SK-N-DZ (cell line): ENCODE results near the gene TEX22.

Experiments used
- DNase-seq: peaks from one replicate; pipeline ENCODE4 v3.0.0-alpha.2; 2015; ENCODE audit warnings: low spot score

TEX22 gene

DNA sequence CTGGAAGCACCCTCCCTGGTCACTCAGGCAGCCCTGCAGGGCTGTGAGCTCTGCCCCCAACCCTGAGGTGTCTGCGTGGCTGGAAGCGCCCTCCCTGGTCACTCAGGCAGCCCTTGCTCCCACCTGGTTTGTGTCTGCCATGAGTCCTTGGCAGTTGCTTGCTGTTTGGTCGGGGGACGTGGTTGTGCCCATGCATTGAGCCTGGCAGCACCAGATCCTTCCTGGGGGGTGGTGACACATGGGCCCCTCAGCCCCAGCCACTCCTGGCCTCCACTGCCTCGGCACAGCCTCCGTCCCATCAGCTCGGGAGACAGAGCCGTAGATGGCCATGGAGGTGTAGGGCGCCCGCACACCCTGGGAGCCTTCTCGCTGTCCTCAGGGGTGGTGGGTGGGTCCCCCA, 40.8 kb downstream of the TEX22 start:
- no peak for DNase-seq

DNA sequence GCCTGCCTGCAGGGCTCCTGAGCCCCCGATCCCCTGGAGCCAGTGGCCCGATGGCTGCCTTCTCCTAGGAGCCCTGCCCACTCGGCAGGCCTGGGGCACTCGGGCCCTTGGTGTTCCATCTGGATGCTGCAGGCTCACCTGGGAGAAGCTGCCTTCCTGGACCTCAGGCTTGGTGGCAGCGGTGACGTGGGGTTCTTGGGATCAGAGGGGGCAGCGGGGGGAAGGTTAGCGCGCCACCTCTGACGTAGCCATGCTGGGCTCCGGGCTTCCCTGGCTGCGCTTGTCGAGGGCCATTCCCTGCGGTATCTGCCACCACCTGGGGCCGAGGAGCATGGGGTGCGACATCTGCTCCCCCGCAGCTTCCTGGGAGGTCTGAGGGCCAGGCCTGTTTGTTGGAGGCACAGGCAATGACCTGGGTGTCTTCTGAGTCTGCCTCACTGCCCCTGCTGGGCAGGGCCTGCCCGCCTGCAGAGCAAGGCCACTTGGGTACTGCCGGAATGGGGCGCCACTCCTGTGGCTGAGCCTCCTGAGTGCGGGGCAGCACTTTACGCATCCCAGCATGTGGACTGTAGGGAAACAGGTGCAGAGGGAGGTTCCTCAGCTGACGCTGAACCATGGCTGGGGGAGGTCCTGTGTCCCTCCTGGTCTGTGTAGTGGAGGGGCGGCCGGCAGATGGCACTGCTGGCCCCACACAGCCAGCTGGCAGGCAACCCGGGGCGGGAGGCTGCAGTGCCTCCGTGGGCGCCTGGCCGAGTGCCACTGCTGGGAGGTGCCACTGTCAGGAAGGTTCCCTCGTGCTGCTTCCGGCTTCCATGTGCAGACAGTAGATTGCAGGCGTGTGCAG, 41.6 kb downstream of the TEX22 start:
- no peak for DNase-seq

DNA sequence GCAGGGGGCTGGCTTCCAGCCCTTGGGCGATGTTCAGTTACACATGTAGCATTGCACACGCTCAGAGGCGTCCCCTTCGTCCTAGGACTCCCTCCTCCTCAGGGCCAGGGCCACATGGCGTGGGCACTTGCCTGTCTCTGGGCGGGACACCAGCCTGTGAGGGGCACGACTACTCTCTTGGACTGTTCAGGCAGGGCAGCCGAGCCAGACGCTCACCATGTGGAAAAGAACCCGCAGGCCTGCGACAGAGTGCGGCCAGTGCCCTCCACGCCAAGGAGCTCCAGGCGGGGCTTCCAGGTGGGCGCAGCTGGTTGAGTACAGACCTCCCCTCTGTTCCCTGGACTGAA, 42.2 kb downstream of the TEX22 start:
- DNase-seq: no peak

DNA sequence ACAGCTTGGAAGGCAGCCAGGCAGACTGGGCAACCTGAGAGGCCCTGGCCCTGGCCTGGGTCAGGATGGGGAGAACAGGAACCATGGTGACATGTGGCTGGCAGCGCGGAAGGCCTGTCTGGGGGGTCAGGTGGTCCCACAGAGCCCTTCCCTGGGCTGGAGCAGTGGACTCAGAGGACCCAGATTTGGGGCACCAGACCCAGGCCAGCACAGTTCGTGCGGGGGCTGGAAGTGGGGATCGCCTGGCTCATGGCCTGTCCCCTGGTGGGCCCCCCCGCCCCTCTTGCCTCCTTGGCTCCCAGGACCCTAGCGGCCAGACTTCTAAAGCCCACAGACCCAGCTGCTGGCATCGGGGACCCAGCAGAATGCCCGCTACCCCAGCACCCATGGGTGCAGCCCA, 42.7 kb downstream of the TEX22 start:
- DNase-seq: no peak

DNA sequence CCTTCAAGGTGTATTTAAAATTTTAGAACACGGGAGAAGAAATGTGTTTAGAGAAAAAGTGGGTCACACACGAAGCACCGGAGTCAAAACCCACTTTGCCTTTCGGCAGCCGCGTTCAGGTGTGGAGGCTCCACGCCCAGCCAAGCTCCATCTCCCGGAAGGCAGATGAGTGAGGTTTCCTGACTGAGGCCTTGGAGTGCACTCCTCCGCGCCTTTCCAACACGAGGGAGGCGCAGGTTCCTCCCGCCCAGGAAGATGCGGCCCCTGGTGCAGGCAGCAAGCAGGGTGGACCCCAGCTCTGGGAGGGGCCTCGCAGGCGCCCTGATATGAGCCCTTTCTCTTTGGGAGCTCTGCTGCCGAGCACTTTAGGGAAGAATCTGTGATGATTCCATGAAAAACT, 43.8 kb downstream of the TEX22 start:
- no peak for DNase-seq

DNA sequence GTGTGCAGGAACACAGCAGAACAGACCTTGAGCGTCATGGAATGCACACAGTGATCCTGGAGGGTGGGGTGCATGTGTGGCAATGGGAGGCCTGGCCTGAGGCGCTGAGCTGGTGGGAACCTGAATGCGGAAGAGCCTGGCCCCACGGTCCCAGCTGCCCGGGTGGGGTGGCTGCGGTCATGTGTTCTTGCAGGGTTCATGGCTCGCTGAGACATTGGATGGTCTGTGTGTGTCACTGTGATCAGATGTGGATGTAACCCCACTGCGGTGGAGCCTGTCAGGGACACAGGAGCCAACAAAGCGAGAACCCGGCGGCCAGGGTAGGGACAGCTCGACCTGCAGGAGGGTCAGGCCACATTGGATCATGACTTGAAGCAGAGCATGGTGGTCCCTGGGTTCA, 44.5 kb downstream of the TEX22 start:
- no peak for DNase-seq

DNA sequence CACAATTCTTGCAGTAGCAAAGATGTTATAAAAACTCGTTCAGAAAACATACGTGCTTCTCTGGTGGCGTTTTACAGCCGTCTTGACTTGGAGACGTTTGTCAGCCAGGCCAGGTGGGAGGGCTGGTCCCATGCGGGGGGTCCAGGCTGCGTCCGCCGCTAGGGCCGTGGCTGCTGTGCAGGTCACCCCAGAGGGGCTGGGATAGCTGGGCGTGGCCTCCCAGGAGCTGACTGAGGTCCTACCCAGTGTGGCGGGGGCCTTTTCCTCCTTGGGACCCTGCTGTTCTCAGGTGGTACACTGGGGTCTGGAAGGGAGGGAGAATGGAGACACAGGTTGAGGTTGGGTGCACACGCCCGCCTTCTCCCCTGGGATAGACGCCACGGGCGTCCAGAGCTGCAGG, 46.5 kb downstream of the TEX22 start:
- no peak for DNase-seq

DNA sequence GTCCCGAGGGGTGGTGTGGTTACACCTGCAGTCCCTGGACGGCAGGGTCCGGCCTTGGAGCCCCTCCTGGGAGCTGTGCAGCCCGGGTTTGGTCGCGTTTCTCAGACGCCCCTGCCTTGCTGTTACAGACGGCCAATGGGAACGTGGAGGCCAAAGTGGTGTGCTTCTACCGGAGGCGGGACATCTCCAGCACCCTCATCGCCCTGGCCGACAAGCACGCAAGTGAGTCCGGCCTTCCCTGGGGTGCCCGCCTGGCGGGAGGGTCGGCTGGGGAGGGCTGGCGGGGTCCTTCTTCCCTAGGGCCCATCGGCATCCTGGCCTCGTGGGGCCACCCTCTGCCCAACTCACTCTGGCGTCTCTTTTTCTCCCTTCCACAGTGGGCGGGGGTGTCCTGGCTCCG, 47.0 kb downstream of the TEX22 start:
- DNase-seq: no peak

DNA sequence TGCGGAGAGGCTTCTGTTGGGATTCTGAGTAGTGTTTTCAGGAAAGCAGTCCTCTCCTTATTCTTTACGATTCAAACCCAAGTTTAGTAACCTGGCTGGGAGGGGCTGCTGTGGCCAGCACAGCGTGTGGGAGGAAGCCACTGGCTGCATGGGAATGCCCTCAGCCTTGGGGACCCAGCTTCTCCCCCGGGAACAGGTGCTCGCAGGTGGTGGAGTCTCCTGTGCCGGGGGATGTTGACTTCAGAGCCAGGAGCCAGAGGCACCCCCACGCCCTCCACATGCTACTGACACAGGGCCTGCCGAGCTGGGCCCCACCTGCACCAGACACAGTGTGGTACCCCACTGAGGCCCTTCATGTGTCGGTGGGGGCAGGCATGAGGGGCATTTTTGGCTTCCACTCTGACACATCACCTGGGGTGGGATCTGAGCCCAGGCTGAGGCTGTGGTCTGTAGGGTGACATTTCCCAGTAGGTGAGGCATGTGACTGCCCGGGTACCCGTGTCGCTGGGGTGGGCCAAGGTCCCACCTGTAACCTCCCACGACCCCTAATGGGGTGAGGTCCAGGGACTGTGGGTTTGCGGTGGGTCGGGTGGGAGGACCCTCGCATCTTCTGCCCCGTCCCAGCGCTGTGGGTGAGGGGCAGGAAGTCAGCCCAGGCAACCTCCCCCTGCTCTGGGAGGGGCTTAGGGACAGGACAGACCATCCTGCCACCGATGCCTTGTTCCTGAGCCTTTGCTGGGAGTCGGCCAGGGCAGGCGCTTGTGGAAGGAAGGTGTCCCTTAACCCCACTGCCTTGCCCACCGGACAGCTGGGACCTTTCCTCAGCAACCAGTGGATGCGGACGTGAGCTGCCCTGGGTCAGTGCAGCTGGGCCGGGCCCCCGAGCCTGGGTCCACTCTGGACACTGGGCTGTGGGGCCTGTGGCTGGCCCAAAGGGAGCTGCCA, 47.8 kb downstream of the TEX22 start:
- DNase-seq: no peak

DNA sequence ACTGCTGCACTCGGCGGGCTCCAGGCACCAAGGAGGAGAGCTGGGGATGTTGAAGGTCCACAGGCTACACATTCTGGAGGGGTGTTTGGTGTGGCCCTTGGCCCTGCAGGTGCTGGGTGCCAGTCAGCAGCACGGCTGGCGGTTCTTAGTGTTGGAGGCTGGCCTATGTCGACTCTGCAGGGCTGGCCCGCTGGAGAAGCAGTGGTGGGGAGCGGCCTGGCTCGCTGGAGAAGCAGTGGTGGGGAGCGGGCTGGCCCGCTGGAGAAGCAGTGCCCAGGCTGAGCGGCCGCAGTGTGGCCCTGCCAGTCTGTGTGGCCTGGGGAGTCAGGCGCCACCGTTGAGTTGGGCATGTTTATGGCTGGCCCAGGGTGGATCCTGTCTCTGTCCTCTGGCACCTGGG, 48.6 kb downstream of the TEX22 start:
- no peak for DNase-seq

DNA sequence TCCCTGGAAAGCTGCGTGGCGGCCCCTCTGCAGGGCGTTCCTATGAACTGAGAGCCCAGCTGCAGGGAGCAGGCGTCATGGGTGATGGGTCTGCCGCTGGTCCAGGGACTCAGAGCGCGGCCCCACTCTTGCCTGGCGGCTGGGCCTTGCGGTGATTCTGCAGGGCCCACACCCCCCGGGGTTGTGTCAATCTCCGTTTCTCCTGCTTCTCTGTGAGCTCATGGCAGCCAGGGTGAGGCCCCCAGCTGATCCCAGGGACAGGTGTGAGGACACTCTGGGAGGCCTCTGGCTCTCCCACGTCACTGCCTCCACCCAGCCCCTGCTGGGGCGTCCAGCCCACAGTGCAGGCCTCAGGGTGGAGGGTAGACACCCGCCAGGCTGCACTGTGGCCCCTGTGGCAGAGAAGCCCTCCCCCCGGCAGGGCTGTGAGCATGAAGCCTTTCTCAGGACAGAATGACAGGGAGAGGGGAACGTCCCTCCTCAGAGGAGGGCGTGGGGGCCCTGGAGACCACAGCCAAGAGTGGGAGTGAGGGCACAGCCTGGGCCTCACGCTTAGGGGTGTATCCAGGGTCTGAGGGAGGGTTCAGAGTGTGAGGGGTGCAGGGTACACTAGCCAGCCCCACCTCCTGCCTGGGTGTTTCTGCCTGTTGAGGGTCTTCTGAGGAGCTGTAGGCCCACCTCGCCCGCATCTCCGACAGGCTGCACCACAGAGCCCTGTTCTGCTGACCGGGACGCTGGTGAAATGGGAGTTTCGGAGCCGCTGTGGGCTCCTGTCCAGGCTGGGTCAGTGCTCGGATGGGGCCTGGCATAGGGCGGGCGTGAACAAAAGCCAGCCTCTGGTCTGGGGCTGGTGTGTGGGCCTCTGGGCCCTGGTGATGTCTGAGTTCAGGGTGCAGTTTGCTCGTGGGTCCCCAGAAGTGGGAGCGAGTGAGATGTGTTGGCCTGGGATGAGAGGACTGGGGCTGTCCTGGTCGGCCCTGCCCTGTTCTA, 49.6 kb downstream of the TEX22 start:
- DNase-seq: no peak

DNA sequence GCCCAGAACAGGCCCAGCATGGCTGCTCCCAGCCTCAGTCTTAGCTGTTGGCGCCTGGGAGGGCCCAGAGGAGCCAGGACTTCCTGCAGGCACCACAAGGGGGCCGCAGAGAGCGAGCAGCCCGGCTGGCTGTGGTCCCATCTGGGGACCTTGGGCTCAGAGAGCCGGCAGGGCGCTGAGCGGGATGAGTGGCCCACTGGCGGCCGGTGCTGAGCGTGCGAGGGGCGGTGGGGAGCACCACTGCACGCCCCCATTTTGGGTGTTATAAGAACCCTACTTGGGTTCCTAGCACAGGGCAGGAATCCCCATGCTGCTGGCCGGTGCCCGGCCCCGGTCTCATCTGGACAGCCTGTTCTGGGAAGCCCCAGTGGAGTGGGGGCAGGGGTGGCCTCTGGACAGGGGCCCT, 50.4 kb downstream of the TEX22 start:
- peak; percentile 22 for DNase-seq

DNA sequence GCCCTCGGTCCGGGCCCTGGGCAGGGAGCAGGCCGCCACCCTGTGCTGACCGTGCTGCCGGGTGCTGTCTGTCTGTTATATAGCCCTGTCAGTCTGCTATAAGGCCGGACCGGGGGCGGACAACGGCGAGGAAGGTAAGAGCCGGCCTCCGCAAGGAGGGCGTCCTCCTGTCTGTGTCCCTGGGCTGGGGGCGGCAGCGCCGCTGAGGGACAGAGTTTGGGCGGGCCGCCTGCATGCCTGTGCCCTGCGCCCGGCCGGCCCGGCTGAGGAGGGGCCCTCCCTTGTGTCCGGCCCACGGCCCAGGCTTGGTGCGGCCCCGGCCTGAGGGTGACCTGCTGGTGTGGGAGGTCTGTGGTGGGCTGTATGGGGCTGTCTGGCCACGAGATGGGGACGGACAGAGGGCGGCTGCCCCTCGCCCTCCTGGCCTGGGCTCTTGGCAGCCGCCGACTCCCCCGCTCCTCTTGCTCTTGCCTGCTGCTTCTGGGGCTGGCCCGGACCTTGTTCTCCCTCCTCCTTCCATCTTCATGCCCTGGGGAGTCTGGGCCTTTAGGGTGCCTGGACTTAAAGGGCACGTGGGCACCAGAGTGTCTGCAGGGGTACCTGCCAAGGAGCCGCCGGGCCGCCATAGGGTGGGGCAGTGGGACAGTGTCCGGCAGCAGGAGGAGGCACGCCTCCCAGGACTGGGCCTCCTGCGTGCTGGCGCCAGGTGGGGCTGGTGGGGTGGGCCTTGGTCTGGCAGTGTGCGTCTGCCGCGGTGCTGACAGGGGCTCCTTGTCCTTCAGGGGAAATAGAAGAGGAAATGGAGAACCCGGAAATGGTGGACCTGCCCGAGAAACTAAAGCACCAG, 51.2 kb downstream of the TEX22 start:
- DNase-seq: no peak

DNA sequence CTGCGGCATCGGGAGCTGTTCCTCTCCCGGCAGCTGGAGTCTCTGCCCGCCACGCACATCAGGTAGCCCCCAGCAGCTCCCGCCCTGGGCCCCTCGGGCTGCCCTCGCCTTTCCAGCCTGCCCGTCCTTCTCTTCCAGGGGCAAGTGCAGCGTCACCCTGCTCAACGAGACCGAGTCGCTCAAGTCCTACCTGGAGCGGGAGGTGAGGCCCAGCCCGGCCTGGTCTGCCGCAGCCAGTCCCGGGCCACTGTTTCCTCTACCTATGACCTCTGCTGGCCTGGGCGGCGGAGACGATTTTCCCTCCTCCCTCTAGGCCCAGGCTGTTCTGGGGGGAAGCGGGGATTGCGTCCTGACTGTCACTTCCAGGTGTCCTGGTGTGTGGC, 51.8 kb downstream of the TEX22 start:
- DNase-seq: no peak

DNA sequence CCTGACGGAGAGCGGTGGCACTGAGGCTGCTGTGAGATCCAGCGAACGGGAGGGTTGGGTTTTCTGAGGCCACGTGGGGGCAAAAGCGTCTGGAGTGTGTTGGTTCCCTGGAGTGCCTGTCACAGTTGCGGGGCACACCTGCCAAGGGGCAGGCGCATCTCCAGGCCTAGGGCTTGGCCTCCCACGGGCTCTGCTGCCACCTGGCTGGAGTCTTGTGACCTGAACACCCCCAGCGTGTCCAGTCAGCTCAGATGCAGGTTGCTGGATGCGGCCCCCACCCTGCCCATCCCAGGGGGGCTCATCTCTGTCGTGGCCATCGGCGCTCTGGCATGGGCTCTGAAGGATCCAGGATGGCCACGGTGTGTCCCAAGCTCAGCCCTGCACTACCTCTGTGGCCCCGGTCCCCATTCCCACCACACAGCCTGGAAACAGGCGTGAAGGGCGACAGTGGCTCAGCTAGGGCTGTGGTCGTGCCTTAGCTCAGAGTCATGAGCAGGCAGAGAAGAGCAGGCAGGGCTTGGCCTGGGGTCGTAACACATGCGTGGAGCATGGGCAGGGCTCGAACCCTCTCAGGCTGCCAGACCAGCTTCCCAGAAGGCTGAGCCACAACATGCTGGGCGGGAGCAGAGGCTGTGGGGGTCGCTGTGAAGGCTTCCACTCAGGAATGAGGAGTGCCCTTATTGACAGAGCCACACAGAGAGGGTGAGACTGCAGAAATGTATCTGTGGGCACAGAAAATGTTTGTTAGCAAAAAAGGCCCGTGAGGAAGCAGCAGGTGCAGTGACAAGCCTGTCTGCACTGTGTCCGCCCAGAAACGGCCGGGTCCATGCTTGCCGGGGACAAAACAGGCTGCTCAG, 52.8 kb downstream of the TEX22 start:
- DNase-seq: no peak

DNA sequence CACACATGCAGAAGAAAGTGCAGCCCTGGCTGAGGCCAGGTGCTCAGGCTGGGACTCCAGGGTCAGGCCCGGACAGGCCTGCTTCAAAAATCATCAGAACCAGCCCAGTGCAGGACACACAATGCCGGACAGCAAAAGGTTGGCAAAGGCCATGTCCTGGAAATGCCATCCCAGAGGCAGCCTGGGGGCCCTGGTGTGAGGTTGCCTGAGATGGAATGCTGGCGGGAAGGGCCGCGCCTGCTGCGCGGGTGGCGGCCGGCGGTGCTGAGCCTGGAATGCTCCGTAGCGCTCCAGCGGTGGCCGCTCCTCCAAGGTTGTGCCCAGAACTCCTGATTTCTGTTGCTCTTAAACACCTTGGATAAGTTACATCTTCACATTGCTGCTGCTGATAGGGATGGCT, 54.6 kb downstream of the TEX22 start:
- DNase-seq: no peak

DNA sequence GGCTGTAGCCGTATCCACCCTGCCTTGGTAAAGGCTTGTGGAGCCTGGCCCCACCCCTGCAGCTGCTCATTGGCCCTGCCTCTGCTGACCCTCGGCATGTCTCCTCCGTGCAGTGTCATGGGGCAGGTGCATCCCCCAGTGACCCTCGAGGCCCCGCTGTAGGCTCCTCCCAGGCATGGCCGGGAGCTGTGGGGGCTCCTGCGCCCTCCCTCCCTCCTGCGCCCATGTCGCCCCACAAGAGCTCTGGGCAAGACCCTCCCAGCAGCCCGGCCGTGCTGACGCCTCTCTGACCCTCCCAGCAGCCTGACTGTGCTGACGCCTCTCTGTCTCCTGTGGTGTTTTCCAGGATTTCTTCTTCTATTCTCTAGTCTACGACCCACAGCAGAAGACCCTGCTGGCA, 55.5 kb downstream of the TEX22 start:
- DNase-seq: no peak

DNA sequence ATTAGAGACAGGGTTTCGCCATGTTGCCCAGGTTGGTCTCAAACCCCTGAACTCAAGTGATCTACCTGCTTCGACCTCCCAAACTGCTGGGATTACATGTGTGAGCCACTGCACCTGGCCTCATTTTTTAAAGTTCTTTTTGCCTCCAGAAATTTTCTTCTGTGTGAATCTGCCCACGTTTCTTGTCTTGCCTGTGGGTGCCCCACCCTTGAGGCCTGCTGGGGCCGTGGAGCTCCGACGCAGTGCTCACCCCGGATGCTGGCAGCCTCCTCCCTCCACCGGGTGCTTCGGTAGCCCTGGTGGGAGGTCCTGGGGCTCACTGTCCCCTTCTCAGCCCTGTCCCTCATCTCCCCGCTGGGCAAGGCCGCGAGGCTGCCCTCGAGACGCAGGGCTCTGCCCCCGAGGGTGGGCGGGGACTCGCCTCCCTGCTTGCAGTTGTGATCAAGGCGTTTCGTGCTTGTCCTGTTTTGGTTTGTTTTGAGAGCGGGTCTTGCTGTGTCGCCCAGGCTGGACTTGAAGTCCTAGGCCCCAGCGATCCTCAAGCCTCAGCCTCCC, 56.8 kb downstream of the TEX22 start:
- no peak for DNase-seq
